Stimulated activated CD4-positive, alpha-beta T cell treated with anti-CD3 and anti-CD28 coated beads, Interleukin-1b, Interleukin-23, amount 100 ng/mL, for 1 hour (primary cell): ENCODE results near the gene SLIT3.

Experiments used
- DNase-seq, 2 donors: peaks; one replicate each; pipeline ENCODE4 v3.0.0-alpha.2; 2020; ENCODE audit warnings: low read depth in 2 of 2

Gene SLIT3

DNA sequence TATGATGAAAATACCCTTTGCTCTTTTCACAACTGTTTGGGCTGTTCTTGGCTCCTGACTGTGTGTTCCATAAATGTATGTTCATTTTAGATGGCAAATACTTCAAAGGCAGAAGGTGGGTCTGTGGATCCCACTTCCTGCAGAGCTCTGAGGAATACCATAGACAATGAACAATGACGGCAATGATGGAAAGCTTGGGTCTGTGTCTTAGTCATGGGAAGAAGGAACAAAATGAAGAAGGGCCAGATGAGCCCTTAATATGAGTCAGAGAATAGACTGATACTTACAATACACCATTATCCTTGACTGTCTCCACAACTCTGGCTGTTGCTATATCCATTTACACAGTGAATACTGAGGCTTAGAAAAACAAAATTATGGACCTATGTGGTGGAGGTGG is 126.0 kb downstream of the SLIT3 start:
- DNase-seq, result no peak

DNA sequence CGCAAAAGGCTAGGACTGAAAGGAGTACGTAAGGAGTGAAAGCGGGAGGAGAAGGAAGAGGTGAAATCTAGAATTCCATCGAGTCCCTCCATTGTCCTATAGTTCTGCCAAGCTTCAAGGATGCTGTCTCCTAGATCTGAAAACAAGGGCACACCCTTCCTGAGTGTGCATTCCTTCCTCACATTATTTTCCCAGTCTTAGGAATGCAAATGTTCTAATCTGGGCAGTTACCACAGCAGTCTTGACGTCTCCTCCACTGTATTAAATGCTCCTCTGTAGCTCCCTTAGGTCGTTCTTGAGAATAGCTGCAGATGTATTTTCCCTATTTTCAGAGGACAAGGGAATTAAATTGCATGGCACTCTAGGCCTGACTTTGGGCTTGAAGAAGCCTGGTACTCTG is 127.6 kb downstream of the SLIT3 start:
- no peak for DNase-seq

DNA sequence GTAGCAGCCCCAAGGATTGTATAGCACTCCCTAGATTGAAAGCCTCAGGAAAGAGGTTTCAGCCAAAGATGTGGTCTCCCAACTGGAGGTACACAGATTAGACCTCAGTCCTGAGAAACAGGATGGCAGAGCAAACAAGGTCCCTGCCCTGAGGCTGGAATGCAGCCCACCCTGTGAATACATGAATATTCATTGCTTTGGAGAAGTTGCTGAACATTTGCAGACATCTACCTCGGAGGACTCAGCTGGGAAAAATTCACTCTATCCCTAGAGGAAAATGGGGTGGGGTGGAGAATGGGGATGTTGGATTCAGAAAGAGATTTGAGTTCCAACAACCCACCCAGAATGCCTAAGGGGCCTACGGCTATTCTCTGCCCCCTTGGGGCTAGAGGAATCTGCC is 129.4 kb downstream of the SLIT3 start:
- no peak for DNase-seq

DNA sequence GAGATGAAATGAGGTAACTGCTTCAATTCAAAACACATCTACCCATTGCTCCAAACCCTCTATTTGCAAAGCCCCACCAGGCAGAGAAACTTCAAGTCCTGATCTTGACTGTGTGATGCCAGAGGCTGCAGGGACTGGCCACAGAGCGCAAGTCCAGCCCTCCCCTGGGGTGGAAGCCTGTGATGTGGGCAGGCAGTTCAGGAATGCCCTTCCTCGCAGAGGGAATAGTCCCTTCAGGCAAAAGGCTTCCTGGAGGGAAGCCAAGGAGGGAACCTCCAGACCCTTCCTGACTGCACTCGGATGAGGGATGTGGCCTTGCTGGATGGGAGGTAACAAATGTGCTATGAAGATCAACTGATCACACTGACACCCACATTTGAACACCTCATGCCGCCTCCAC is 131.2 kb downstream of the SLIT3 start:
- no peak for DNase-seq

DNA sequence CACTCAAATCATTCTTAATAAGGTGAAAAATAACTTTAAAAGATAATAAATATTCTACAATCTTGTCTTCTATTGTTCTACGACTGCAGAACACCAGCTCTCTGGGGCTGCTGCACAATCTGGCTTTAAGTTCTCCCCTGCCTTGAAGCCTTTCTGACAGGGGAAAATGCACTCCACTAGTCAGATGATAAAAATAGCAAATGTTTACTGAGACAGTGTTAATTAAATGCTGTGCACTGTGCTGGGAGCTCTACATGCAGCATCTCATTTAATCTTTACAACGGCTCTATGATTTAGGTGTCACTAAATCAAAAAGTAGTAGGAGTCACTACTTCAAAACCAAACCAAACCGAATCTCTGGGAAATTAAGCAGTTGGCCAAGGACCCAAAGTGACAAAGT is 132.7 kb downstream of the SLIT3 start:
- DNase-seq, result no peak

DNA sequence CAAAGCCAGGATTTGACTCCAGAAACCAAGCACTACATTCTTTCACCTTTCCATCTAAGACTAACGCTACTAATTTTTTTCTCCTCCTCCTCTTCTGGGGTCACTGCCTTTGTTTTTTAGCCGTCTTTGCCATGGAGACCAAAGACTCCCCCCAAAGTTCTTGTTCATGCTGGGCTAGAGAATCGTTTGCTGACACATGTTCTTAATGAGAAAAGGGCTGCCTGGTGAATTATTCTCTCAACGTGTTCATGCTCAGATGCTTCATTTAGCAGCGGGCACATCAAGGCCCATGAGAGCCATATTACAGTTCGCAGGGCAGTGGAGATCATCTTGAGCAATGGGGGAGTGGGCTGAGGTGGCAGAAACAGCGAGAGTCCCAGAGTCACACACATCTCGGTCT is 134.9 kb downstream of the SLIT3 start:
- DNase-seq, result no peak

DNA sequence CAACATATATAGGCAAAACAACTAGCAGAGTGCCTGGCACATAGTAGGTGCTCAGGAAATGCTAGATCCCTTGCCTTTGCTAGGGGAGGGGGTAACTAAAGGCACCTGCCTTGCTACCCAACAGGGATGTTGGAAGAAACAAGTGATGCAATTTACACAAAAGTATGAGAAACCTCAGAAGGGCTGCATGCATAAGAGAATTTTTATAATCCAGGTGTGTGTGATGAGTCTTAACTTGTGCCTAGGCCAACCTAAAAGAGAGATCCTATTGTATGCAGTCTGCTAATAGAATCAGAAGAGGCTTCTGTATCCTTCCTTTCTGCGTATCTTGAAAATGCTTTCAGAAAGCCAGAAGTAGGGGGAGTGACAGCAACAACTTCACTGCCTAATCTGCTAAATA is 135.9 kb downstream of the SLIT3 start:
- no peak for DNase-seq

DNA sequence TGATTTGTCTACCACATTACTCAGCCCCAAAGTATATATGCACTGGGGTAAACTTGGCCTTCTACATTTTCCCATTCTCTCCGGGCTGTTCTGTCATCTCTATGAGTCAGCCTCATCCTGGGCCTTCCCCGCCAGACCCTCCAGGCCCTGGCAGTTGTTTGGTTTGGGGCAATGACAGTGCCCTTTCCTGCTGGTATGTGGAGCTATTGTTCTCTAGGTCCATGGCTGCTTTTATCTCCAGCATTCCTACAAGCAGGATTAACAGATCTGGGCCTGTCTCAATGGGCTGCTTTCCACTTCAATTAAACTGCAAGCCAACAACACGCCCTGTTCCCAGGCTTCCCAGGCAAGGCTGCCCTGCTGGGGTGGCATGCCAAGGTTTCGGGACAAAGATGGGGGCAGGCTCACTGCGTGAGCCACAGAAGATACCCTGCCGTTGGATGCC is 136.4 kb downstream of the SLIT3 start:
- no peak for DNase-seq

DNA sequence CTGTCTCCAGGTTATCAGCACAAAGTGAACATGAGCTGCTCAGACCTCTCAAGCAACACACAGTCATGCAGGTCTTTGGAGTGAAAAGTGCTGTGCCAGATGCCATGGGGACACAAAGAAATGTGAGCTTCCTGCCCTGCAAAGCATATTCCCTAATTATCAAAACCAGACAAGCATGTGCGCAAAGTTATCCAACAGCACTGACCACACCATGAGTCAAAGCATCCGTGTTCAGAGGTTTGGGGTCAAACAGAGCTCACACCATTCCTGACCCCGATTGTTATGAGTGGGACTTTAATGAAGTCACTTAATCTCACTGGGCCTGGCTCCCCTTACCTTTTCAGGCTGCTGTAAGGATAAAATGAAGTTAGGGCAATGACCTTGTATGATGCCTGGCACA is 138.5 kb downstream of the SLIT3 start:
- DNase-seq, result no peak

DNA sequence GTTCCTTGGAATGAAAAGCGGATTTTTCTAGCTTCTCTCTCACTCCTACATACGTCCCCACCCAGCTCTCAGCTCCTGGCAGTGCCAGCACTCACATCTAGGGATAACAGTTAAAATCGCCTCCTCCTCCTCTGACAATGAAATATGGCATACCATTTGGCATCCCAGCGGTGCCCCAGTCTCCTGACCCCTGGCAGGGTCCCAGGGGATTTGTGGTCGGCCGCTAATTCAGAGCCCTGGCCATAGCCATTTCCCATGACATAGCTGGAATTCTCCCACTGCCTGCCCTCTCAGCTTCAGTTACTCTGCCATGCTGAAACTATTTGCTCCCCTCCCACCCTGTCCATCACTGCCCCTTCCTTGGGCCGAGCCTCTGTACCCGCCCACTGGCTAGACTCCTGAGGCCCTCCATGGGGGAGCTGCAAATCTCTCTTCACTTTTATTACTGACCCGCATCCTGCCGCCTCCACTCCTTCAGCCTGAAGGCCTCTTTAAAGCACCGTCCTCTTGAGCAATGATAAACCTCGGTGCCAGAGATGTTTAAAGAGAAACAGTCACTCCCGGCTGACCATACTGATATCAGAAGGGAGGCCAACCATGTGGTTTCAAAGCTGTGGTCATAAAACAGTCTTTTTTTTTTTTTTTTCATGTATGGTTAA is 139.8 kb downstream of the SLIT3 start:
- no peak for DNase-seq

DNA sequence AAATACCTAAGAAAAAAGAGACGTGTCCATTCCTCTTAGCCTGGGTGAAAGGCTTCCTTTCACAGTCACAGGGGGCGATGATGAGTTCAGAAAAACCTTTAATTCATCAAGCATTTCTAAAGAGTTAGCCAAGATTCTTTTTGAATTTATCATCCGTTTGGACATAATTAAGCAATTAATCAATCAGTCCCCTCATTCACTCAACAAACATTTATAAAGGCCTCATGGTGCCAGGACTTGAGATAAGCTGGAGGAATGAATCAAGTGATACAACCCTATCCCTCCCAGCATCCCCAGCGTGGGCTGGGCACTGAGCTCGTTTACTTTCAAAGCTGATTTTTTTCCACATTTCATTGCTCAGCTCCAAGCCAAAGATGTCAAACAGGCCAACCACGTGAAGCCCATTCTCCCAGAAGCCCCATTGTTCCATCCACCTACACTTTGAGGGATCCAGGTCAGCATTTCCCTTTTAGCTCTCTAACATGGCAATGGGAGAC is 140.5 kb downstream of the SLIT3 start:
- DNase-seq, result no peak

DNA sequence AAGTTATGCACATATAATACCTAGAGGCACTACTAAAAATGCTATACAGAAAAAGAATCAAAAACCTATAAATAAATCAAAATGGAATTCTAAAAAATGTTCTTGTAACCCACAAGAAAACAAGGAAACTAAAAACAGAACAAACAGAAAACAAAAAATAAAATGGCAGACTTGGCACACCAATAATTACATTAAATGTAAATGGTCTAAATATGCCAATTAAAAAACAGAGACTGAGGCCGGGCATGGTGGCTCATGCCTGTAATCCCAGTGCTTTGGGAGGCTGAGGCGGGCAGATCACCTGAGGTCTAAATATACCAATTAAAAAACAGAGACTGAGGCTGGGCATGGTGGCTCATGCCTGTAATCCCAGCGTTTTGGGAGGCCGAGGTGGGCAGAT is 142.2 kb downstream of the SLIT3 start:
- DNase-seq, result no peak

DNA sequence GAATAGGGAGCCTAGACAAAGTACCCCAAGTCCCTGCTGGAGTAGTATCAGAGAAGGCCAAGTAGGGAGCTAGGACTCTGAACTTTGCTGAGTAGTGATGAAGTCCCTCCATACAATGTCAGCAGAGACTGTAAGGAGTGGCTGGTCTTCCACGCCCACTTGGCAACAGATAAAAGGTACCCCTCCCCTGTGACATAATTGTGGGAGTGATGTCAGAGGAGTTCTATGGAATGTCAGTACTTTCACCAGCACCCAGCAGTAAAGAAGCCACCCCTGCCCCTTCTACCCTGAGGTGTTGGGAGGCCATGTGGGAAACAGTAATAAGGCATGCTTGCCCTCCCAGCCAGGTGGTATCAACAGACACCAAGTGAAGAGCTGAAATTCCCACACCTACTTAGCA is 143.9 kb downstream of the SLIT3 start:
- no peak for DNase-seq

DNA sequence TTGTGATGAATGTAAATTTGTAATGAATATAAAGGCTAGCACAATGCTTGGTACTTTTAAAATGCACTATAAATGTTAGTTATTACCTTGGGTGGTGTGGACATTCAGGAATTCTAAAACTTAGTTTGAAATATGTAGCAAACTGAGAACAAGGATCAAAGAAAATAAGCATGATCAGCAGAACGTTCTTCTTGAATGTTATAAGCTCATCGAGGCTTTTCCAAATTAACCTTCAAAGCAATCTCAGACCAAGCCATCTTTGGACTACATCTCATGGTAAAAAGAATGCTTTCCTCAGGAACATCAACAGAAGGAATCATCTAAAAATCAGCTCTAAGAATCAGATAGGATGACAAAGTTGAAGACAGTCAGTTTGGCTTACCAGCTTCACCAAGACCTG is 146.3 kb downstream of the SLIT3 start:
- DNase-seq, result no peak

DNA sequence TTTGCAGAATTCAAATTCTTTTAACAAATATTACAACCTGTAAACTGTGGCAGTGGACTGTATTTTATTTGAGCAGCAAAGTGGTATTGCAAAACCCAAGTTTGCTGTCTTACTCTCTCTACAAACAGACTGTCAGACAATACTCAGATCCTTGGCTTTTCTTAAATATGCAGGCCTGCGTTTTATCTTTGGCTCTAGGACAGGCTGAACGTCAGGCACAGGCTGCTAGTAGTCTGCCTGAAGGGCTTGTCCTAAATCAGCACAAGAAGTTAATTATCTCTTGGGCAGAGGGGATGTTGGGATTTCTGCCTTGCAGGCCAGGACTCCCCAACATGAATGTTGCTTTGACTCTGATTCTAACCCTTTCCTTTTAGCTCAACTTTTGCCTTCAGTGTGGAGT is 147.5 kb downstream of the SLIT3 start:
- DNase-seq, result no peak

DNA sequence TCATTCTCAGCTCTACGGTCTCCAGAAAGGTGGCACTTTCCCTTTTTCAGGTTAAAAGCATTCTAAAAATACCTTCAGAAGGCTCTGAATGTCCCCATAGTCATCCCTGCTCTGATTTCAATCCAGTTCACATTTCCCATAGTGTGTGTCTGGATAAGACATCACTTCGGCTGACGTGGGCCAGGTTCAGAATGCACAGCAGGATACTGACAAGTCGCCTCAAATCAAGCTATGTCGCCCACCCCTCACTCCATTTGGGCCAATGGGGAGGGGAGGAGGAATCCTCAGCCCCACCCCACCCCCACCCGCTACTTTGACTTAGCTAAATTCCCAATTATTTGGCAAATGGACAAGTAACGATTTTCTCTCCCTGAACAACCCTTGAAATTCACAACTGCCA is 148.0 kb downstream of the SLIT3 start:
- no peak for DNase-seq

DNA sequence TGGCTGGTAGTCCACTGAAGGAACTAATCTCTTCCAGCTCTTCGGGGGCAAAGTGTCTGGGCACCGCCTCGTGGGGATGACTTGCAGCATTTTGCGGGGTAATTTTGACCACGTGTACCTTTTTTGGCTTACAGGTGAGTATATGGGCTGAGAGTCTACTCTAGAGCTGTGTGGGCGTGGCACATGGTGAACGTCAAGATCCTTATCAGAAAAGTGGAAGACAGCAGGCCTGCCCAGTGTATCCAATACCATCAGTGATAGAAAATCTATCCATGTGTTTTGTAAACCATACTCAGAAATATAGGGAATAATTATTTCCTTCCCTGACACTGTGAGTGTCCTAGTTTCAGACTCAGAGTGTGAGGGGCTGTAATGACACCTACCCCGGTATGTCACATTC is 148.5 kb downstream of the SLIT3 start:
- no peak for DNase-seq

DNA sequence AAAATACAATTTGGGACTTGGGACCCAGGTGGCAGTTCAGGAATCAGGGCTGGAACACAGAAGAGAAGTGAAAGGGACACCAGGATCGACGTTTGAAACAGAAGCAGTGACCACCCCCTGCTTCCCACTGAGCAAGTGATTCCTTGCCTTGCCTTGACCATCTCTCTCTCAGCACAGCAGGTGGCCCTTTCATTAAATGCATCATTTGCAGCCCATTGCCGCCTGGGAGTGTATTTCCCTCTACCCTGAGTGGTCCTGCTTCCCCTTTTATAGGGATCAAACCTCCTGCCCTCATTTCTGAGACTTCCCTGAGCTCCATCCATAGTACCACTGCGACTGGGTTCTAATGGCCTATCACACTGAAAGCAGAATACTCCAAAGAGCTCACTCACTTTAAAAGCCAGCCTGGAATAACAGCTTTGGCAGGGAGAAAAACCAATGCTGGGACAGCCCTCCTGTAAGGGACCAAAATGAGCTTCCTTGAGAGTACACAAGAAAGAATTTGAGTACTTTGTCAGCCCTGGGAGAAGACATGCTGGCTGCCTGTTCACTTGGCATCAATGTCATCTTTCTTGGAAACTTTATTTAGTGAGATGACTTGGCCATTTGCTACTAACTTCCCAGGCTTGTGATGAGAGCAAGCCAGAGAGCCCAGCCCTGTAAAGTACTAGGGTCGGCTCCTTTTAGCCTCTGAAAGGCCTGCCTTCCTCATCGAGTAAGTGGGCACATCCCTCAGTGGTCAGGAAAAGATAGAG is 149.7 kb downstream of the SLIT3 start:
- DNase-seq, result no peak

DNA sequence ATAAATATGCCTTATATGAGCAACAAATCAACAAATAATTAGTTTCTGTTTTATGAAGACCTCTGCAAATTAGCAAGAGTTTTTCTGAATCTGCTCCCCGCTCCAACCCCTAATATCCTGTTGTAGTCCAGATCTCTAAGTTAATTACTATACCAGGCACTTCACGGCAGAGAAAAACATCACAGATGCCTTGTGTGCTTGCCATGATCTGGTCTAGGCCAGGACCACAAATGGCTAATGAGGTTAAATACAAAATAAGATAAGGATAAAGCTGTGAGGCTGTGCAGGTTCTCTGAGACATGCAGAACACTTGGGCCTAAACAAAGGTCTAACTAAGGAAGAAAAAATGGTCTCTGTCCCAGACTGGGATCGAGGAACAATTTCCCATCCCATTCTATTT is 150.8 kb downstream of the SLIT3 start:
- no peak for DNase-seq

DNA sequence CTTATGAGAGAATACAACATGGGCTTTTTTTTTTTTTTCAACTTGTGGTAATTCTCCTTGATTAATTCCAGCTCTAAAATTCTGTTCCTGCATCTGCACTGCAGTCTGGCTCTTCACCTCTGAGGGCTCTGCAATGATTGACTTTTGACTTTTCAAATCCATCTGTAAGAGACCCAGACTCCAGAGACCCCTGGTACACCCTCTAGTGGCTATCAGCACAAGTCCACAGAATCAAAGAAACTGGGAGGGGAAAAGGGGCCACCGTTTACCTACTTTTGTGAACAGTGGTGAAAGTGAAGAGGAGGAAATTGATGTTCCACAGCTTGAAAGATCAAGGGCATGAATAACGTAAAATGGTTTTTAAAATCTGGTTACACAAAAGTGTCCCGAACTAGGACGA is 151.6 kb downstream of the SLIT3 start:
- no peak for DNase-seq

DNA sequence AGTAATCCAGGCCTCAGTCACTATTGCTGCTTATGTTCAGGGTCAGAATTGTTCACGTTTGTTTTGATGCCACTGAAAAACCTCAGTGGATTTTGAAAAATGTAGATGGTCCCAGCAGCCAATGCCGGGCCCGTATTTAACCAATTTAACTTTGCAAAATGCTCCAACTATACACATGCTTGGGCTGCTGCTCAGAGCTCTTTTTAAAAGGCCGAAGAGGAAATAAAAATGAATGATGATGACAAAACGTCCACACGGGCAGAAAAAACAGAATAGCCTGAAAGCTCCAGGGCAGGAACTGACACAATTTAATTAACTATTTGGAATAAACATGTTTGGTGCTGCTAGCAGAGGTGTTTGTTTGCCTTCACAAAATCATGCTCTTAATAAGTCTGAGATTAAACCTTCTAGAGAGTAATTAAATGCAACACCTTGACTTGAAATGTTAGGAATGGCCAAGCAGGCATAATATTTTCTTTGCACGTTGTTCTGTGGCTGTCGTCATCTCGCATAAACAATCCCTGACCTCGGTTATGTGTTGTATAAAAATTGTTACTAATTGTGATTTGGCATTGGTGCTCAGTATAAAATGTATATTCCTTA is 152.7 kb downstream of the SLIT3 start:
- DNase-seq, result no peak

DNA sequence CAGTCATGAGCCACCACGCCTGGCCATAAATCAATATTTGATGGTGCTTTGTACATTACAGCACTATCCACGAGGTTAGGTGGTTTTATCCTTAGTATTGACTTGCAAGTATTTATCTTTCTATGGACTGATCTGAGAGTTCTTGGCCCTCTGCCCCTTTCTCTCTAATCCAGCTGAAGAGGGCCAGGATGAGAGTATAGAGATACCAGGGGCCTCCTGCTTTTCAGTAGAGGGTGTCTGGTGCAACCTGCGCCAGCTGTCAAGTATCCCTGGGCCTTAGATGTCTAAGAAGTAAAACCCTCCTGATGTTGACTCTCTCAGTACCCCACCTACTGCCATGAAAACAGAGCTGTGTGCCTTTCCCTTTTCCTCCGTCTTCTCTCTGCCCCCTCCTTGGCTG is 153.4 kb downstream of the SLIT3 start:
- DNase-seq, result no peak

DNA sequence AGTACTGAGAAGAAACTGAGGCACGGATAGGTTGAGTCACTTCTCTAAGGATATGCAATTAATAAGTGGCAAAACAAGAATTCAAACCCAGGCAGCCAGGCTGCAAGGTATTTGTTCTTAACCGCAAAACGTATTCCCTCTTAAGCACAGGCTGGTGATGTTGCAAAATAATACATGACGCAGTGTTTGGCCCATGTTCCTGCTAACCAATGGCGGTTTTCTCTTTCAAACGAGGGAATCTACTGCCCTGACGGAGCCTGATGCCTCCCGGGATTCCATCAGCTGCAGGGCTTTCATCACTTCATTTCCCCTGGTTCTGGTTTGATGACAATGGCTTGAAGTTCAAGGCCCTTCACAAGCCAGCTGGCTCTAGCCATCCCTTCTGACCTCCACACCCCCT is 154.8 kb downstream of the SLIT3 start:
- no peak for DNase-seq
